Retinal pigment epithelial cell (primary cell): Measurements from ENCODE around the gene DEPDC7.
"Not testable (repeated sequence)": the region's sequence is repeated elsewhere in the genome, so short reads cannot be mapped to it uniquely, and the experiment has no call there.

Experiments
- DNase-seq: peaks from one replicate; pipeline ENCODE4 v3.0.0-alpha.2; 2010; ENCODE audit warnings: low read depth
- H3K4me3 ChIP-seq: 2 replicates; pipeline ENCODE4 v1.5.1; 2011; ENCODE audit warnings: mild to moderate bottlenecking, low read length, control low read depth, moderate library complexity
- CTCF ChIP-seq: conservative IDR thresholded peaks from 2 replicates; pipeline ENCODE4 v1.5.1; 2011; ENCODE audit warnings: low read depth, low read length, control low read depth, inconsistent platforms

Gene DEPDC7

DNA sequence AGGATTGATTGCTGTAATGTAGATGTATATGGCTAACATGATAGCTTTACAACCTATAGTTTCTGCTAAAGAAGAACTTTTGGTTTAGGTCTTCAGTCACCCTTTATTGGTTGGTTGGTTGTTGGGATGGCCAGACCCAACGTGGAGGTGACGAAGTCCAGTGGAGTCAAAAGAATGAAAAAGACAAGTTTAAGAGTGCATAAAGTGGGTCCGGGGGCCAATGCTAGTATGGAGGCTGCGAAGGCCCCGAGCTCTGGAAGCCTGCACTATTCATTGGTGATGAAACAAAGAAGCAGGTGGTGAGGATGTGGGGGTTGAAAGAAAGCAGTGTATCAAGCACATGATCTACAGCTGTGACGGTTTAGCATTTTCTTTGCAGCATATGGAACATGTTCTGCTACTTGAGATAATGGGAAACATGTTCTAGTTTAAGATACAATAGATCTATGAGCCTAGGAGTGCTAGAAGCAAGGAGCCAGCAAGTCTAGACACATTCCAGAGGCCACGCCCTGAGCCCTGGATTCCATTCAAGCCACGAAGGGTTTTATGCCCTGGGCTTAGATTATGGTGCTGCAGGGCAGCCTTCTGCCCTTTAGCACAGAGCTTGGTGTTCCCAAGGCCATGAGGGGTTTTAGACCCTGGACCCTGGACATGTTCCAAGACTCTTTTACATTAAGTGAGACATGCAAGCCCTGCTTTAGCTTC is 30.0 kb downstream of the DEPDC7 start:
- H3K4me3 ChIP-seq, result no peak overlapping the region
- DNase-seq, result no peak
- TF ChIP-seq CTCF, result no peak

DNA sequence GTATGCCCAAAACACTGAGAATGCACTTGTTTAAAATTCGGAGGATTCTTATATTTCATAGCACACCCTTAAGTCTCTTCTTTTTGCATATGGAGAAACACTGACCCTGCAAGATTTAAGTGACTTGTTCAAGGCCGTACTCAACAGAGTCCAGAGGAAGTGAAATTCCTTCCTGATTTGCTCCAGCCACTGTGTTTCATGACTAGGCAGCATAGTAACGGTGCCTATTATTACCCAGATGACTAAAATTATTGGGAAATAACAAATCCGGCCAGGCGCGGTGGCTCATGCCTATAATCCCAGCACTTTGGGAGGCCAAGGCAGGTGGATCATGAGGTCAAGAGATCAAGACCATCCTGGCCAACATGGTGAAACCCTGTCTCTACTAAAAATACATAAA is 33.0 kb downstream of the DEPDC7 start:
- H3K4me3 ChIP-seq, DNase-seq: not testable (repeated sequence)

DNA sequence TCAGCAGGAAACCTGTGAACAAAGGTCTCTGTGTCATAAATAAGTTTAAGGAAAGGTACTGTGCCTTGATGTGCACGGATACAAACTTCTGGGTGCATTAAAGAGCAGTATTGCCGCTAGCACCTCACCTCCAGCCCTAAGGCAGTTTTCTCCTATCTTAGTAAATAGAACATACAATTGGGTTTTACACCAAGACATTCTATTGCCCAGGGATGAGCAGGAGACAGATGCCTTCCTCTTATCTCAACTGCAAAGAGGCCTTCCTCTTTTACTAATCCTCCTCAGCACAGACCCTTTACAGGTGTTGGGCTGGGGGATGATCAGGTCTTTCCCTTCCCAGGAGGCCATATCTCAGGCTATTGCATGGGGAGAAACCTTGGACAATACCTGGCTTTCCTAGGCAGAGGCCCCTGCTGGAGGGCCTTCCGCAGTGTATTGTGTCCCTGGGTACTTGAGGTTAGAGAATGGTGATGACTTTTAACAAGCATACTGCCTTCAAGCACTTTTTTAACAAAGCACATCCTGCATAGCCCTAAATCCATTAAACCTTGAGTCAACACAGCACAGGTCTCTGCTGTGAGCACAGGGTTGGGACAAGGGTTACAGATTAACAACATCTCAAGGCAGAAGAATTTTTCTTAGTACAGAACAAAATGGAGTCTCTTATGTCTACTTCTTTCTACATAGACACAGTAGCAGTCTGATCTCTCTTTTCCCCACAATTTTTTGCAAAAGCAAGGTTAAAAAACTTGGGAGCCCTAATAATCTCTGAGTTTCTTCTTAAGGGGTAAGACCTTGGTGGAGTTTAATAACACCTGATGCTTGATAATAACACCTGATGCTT is 34.1 kb downstream of the DEPDC7 start:
- not testable (repeated sequence) for DNase-seq, H3K4me3 ChIP-seq

GRCh38 chr11:33052231-33052630 is 36.6 kb downstream of the DEPDC7 start:
- no peak overlapping the region for H3K4me3 ChIP-seq
- DNase-seq, result no peak
- no peak for TF ChIP-seq CTCF

- no peak overlapping the region for H3K4me3 ChIP-seq
- no peak for TF ChIP-seq CTCF
- no peak for DNase-seq
Measured at GRCh38 chr11:33055375-33055774, 39.7 kb downstream of the DEPDC7 start.

GRCh38 chr11:33057284-33057683 is 41.6 kb downstream of the DEPDC7 start:
- H3K4me3 ChIP-seq, result no peak overlapping the region
- TF ChIP-seq CTCF, result no peak
- no peak for DNase-seq

- no peak overlapping the region for H3K4me3 ChIP-seq
- no peak for DNase-seq
- no peak for TF ChIP-seq CTCF
Measured at GRCh38 chr11:33059331-33060007, 43.8 kb downstream of the DEPDC7 start.

DNA sequence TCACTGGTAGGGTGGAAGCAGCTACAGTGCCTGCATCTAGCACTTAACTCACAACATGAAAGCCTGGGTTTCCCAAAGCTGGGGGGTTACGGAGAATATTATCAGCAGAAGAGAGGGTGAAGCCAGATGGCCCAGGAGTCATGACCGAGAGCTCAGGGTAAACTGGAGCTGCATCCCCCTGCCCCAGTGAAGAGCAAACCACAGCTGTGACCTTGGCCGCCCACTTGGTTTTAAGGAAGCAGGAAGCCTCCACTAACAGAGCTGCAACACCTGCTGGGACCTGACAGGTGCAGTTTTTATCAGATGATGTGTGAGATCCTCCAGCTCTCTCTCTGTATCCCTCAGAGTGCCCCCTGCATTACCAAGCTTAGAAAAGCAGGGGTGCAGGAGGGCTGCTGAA is 44.6 kb downstream of the DEPDC7 start:
- DNase-seq, result no peak

More for the DNA sequence above, 44.6 kb downstream of the DEPDC7 start:
- TF ChIP-seq CTCF, result no peak
- no peak overlapping the region for H3K4me3 ChIP-seq
